Measurements from ENCODE around the gene SOAT1. TPM values are rescaled to one million over a fixed set of nuclear protein-coding genes. Genes with fewer than 3 reads are reported as not detected.

The SOAT1 gene
- total and polyA plus RNA-seq, 2 experiments from 2014 or later: 20.8 to 28.9 TPM

- TF ChIP-seq CTCF (IDR thresholded peaks at IDR 0.05; ENCODE audit: poor library complexity): no peak
- no peak for TF ChIP-seq EZH2phosphoT487 (IDR thresholded peaks at IDR 0.05; ENCODE audit: low read depth, severe bottlenecking, unreplicated experiment)
- no peak for TF ChIP-seq EZH2 (IDR thresholded peaks at IDR 0.05; ENCODE audit: borderline replicate concordance)
- Histone ChIP-seq H4K20me1 (ENCODE audit: insufficient read depth, poor library complexity, severe bottlenecking) (no peaks in the 10 kb centered on the region), H3K27me3 (no peaks in the 10 kb centered on the region), H3K9me2 (replicated peaks; ENCODE audit: insufficient read depth) (no peaks in the 10 kb centered on the region), H3K36me3 (replicated peaks; ENCODE audit: insufficient read depth, low read depth) (no peaks in the 10 kb centered on the region), H3K4me2 (no peak overlapping the region), H3K9me3 (ENCODE audit: low read depth) (no peaks in the 10 kb centered on the region), H3K4me3 (no peak overlapping the region), H3K27ac (peak overlapping the region; percentile 56), H3K4me1 (ENCODE audit: insufficient read depth) (no peaks in the 10 kb centered on the region), H2AFZ (no peak overlapping the region), H3K79me2 (peaks cover 16% of the 10 kb centered on the region)
- 82% methylated on average over 3 of the region's 3 CpGs for WGBS (ENCODE audit: low lambda C conversion rate, missing lambda C conversion rate)
- peak; percentile 16 for DNase-seq (ENCODE audit: low spot score)
Measured at GRCh38 chr1:179310721-179311120, 17.1 kb downstream of the SOAT1 start.

GRCh38 chr1:179311149-179311700, 17.6 kb downstream of the SOAT1 start:
- H4K20me1 ChIP-seq (ENCODE audit: insufficient read depth, poor library complexity, severe bottlenecking): no peaks in the 10 kb centered on the region
- no peak overlapping the region for H3K4me3 ChIP-seq
- H2AFZ ChIP-seq: no peak overlapping the region
- H3K9me2 ChIP-seq (replicated peaks; ENCODE audit: insufficient read depth): no peaks in the 10 kb centered on the region
- H3K4me2 ChIP-seq: no peak overlapping the region
- DNase-seq (ENCODE audit: low spot score): no peak
- H3K27me3 ChIP-seq: no peaks in the 10 kb centered on the region
- H3K36me3 ChIP-seq (replicated peaks; ENCODE audit: insufficient read depth, low read depth): no peaks in the 10 kb centered on the region
- TF ChIP-seq EZH2phosphoT487 (IDR thresholded peaks at IDR 0.05; ENCODE audit: low read depth, severe bottlenecking, unreplicated experiment): no peak
- no peak for TF ChIP-seq EZH2 (IDR thresholded peaks at IDR 0.05; ENCODE audit: borderline replicate concordance)
- no peak for TF ChIP-seq CTCF (IDR thresholded peaks at IDR 0.05; ENCODE audit: poor library complexity)
- H3K4me1 ChIP-seq (ENCODE audit: insufficient read depth): no peaks in the 10 kb centered on the region
- H3K79me2 ChIP-seq: peaks cover 19% of the 10 kb centered on the region
- H3K9me3 ChIP-seq (ENCODE audit: low read depth): no peaks in the 10 kb centered on the region
- WGBS (ENCODE audit: low lambda C conversion rate, missing lambda C conversion rate): 94% methylated on average over 5 of the region's 5 CpGs
- H3K27ac ChIP-seq: peak overlapping the region; percentile 48

GRCh38 chr1:179313004-179313403, 19.4 kb downstream of the SOAT1 start:
- no peak overlapping the region for H2AFZ ChIP-seq
- H4K20me1 ChIP-seq (ENCODE audit: insufficient read depth, poor library complexity, severe bottlenecking): no peaks in the 10 kb centered on the region
- 92% methylated on average over 6 of the region's 6 CpGs for WGBS (ENCODE audit: low lambda C conversion rate, missing lambda C conversion rate)
- no peaks in the 10 kb centered on the region for H3K9me2 ChIP-seq (replicated peaks; ENCODE audit: insufficient read depth)
- no peak for DNase-seq (ENCODE audit: low spot score)
- no peak overlapping the region for H3K4me2 ChIP-seq
- H3K9me3 ChIP-seq (ENCODE audit: low read depth): no peaks in the 10 kb centered on the region
- no peak overlapping the region for H3K27ac ChIP-seq
- H3K27me3 ChIP-seq: no peaks in the 10 kb centered on the region
- H3K36me3 ChIP-seq (replicated peaks; ENCODE audit: insufficient read depth, low read depth): no peaks in the 10 kb centered on the region
- no peak overlapping the region for H3K4me3 ChIP-seq
- peaks cover 26% of the 10 kb centered on the region for H3K79me2 ChIP-seq
- TF ChIP-seq EZH2 (IDR thresholded peaks at IDR 0.05; ENCODE audit: borderline replicate concordance): no peak
- no peaks in the 10 kb centered on the region for H3K4me1 ChIP-seq (ENCODE audit: insufficient read depth)

GRCh38 chr1:179314928-179315327, 21.3 kb downstream of the SOAT1 start:
- Histone ChIP-seq H3K4me1 (ENCODE audit: insufficient read depth) (no peaks in the 10 kb centered on the region), H3K79me2 (peaks cover 34% of the 10 kb centered on the region), H3K9me2 (replicated peaks; ENCODE audit: insufficient read depth) (no peaks in the 10 kb centered on the region), H3K36me3 (replicated peaks; ENCODE audit: insufficient read depth, low read depth) (no peaks in the 10 kb centered on the region), H3K27ac (no peak overlapping the region), H3K27me3 (no peaks in the 10 kb centered on the region), H3K9me3 (ENCODE audit: low read depth) (no peaks in the 10 kb centered on the region), H3K4me2 (no peak overlapping the region), H4K20me1 (ENCODE audit: insufficient read depth, poor library complexity, severe bottlenecking) (no peaks in the 10 kb centered on the region), H2AFZ (no peak overlapping the region), H3K4me3 (no peak overlapping the region)
- no peak for DNase-seq (ENCODE audit: low spot score)
- TF ChIP-seq CTCF (IDR thresholded peaks at IDR 0.05; ENCODE audit: poor library complexity): no peak
- WGBS (ENCODE audit: low lambda C conversion rate, missing lambda C conversion rate): 97% methylated on average over 3 of the region's 3 CpGs

Measured in hepatocyte (in vitro differentiated cells).